A673 (cell line): Measurements from ENCODE around the gene GDF7.

Source experiments
- CTCF ChIP-seq: fragments of 300-800, 200-600 bp; sonication (generic); conservative IDR thresholded peaks from 2 replicates; pipeline ENCODE4 v1.5.1; 2017; ENCODE audit warnings: low read depth, mild to moderate bottlenecking, antibody characterized with exemption, low read length, moderate library complexity, mixed read lengths
- EZH2 ChIP-seq: fragments of 200-600 bp; sonication (generic); IDR thresholded peaks from 2 replicates; pipeline ENCODE4 v1.6.1; 2017; ENCODE audit warnings: borderline replicate concordance, low read depth, mild to moderate bottlenecking, mixed read lengths, antibody characterized with exemption, low read length; ENCODE audit not compliant: poor library complexity, severe bottlenecking

- TF ChIP-seq CTCF: no peak
- no peak for TF ChIP-seq EZH2
Observed at GRCh38 chr2:20684581-20685063, 17.7 kb downstream of the GDF7 start.
